ENCODE results near the gene LNP1. TPM values are rescaled to one million over a fixed set of nuclear protein-coding genes. Genes with fewer than 3 reads are reported as not detected.

LNP1 gene
- total and polyA plus RNA-seq, 2 of the 13 experiments (the other 11 are each of a cell fraction or from before 2014, with no cell fraction given) = 3.6 to 7.0 TPM

- TF ChIP-seq, protein P1, sequence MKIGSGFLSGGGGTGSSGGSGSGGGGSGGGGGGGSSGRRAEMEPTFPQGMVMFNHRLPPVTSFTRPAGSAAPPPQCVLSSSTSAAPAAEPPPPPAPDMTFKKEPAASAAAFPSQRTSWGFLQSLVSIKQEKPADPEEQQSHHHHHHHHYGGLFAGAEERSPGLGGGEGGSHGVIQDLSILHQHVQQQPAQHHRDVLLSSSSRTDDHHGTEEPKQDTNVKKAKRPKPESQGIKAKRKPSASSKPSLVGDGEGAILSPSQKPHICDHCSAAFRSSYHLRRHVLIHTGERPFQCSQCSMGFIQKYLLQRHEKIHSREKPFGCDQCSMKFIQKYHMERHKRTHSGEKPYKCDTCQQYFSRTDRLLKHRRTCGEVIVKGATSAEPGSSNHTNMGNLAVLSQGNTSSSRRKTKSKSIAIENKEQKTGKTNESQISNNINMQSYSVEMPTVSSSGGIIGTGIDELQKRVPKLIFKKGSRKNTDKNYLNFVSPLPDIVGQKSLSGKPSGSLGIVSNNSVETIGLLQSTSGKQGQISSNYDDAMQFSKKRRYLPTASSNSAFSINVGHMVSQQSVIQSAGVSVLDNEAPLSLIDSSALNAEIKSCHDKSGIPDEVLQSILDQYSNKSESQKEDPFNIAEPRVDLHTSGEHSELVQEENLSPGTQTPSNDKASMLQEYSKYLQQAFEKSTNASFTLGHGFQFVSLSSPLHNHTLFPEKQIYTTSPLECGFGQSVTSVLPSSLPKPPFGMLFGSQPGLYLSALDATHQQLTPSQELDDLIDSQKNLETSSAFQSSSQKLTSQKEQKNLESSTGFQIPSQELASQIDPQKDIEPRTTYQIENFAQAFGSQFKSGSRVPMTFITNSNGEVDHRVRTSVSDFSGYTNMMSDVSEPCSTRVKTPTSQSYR (CRISPR knock-in tag; IDR thresholded peaks at IDR 0.05; ENCODE audit: borderline replicate concordance) = no peak
- TF ChIP-seq, protein P2, sequence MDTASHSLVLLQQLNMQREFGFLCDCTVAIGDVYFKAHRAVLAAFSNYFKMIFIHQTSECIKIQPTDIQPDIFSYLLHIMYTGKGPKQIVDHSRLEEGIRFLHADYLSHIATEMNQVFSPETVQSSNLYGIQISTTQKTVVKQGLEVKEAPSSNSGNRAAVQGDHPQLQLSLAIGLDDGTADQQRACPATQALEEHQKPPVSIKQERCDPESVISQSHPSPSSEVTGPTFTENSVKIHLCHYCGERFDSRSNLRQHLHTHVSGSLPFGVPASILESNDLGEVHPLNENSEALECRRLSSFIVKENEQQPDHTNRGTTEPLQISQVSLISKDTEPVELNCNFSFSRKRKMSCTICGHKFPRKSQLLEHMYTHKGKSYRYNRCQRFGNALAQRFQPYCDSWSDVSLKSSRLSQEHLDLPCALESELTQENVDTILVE (CRISPR knock-in tag; IDR thresholded peaks at IDR 0.05) = peak; percentile 48; the same call in 1 of the 2 replicates
- no peak for TF ChIP-seq STAG1 (CRISPR knock-in tag; IDR thresholded peaks at IDR 0.05)
- no peak for TF ChIP-seq ZNF44 (CRISPR knock-in tag; IDR thresholded peaks at IDR 0.05)
- TF ChIP-seq TBP (CRISPR knock-in tag; IDR thresholded peaks at IDR 0.05) = no peak
- TF ChIP-seq ZFX (CRISPR knock-in tag; IDR thresholded peaks at IDR 0.05; ENCODE audit: low read depth) = no peak
- TF ChIP-seq MTA1 (CRISPR knock-in tag; IDR thresholded peaks at IDR 0.05; ENCODE audit: borderline replicate concordance) = no peak
- no peak for TF ChIP-seq ZNF546 (CRISPR knock-in tag; conservative IDR thresholded peaks at IDR 0.05)
These were observed 14.8 kb upstream of the LNP1 start (continued) for GRCh38 chr3:100386437-100387074.

- ATAC-seq = no peak
- Histone ChIP-seq H3K4me2 (ENCODE audit: low read depth, low read length) (no peak overlapping the region), H4K20me1 (ENCODE audit: insufficient read depth, low read length) (peaks cover 2% of the 10 kb centered on the region), H3K9ac (ENCODE audit: insufficient read depth, low read depth, low read length) (no peak overlapping the region), H3K4me1 (ENCODE audit: insufficient read depth, low read length) (peaks cover 58% of the 10 kb centered on the region), H2AFZ (ENCODE audit: low read length) (no peak overlapping the region), H3K36me3 (replicated peaks in 1 of 2; ENCODE audit: control insufficient read depth in 1 of 2, insufficient read depth in 2 of 2, low read length in 2 of 2) (peaks cover 8 to 30% of the 10 kb centered on the region in 2 experiments), H3K4me3 (replicated peaks in 1 of 3; ENCODE audit: insufficient read depth in 1 of 3, low read depth in 2 of 3, low read length in 3 of 3) (no peak overlapping the region), H3K27me3 (ENCODE audit: control insufficient read depth in 1 of 2, insufficient read depth in 2 of 2, low read length in 2 of 2) (no peaks in the 10 kb centered on the region), H3K27ac (ENCODE audit: extremely low read length, insufficient read depth, low read length) (no peak overlapping the region), H3K79me2 (ENCODE audit: insufficient read depth, low read length) (peaks cover 86% of the 10 kb centered on the region), H3K9me3 (ENCODE audit: low read length) (peaks cover 17% of the 10 kb centered on the region)
- intact Hi-C loops (cut with micrococcal nuclease; ENCODE audit: unreplicated experiment) (no loop called here), in situ Hi-C loops (cut with HindIII; ENCODE audit: extremely low pct_ligation_motif_present, low pct_unique_long_range_greater_than_20kb) (no loop called here)
- TF ChIP-seq ZNF724P (CRISPR knock-in tag; IDR thresholded peaks at IDR 0.05; ENCODE audit: borderline replicate concordance) (no peak), ZFP1 (CRISPR knock-in tag; IDR thresholded peaks at IDR 0.05) (peak; percentile 99)
- WGBS (ENCODE audit: low lambda C conversion rate) = 98% methylated on average over 1 of the region's 1 CpG
- no TSS peak for BruUV-seq (replicated peaks)
- DNase-seq (ENCODE audit: low spot score) = no peak
- POLR2A ChIA-PET = no interaction called here
- CTCF ChIA-PET (ENCODE audit: low intra/inter-chr PET ratio, low total read pairs) = no interaction called here
- no peak for FAIRE-seq
These were observed 12.3 kb upstream of the LNP1 start for GRCh38 chr3:100389025-100389424.
